Neuronal stem cell (in vitro differentiated cells): ENCODE data around the gene PRICKLE1.

Experiments
- DNase-seq: peaks from one replicate; pipeline ENCODE4 v3.0.0-alpha.2; 2013; ENCODE audit warnings: low spot score
- H2AFZ ChIP-seq: one replicate; pipeline ENCODE4 v1.6.1; 2013; ENCODE audit warnings: mild to moderate bottlenecking, low read length, inconsistent platforms
- H2AK5ac ChIP-seq: 2 replicates; pipeline ENCODE4 v1.6.1; 2013; ENCODE audit warnings: low read depth, mild to moderate bottlenecking, inconsistent platforms, low read length, moderate library complexity, mixed read lengths
- H2BK120ac ChIP-seq: 2 replicates; pipeline ENCODE4 v1.6.1; 2013; ENCODE audit warnings: low read depth, mild to moderate bottlenecking, inconsistent platforms, low read length, moderate library complexity, mixed read lengths
- H2BK12ac ChIP-seq: one replicate; pipeline ENCODE4 v1.6.1; 2013; ENCODE audit warnings: low read length, inconsistent platforms
- H2BK15ac ChIP-seq: 2 replicates; pipeline ENCODE4 v1.6.1; 2013; ENCODE audit warnings: mild to moderate bottlenecking, low read length, inconsistent platforms, mixed read lengths
- H2BK5ac ChIP-seq: one replicate; pipeline ENCODE4 v1.6.1; 2013; ENCODE audit warnings: inconsistent platforms, mild to moderate bottlenecking, low read length, moderate library complexity
- H3K14ac ChIP-seq: one replicate; pipeline ENCODE4 v1.6.1; 2013; ENCODE audit warnings: low read length, inconsistent platforms
- H3K18ac ChIP-seq: 2 replicates; pipeline ENCODE4 v1.6.1; 2013; ENCODE audit warnings: low read length, inconsistent platforms
- H3K23ac ChIP-seq: 2 replicates; pipeline ENCODE4 v1.6.1; 2013; ENCODE audit warnings: low read depth, mild to moderate bottlenecking, mixed read lengths, low read length, inconsistent platforms; ENCODE audit not compliant: poor library complexity
- H3K27ac ChIP-seq: replicated peaks from 3 replicates; pipeline ENCODE4 v1.5.1; 2013; ENCODE audit warnings: low read length, inconsistent platforms
- H3K27me3 ChIP-seq, 3 experiments: 2 replicates each; pipeline ENCODE4 v1.6.1; 2013; ENCODE audit warnings: low read length in 3 of 3, mild to moderate bottlenecking in 2 of 3, inconsistent platforms in 1 of 3, low read depth in 1 of 3, mixed read lengths in 1 of 3, moderate library complexity in 1 of 3; ENCODE audit not compliant: control insufficient read depth in 3 of 3, insufficient read depth in 3 of 3
- H3K36me3 ChIP-seq, 2 donors: replicated peaks in 1 of 2; 2 replicates each; pipeline ENCODE4 v1.6.1; 2013; ENCODE audit warnings: low read length in 2 of 2; ENCODE audit not compliant: control insufficient read depth in 2 of 2, insufficient read depth in 2 of 2
- H3K4ac ChIP-seq: 2 replicates; pipeline ENCODE4 v1.6.1; 2013; ENCODE audit warnings: inconsistent platforms, mild to moderate bottlenecking, low read length, moderate library complexity
- H3K4me1 ChIP-seq, 2 donors: 1 replicate in 1 of 2; 2 replicates in 1 of 2; pipeline ENCODE4 v1.6.1; 2013; ENCODE audit warnings: low read length in 2 of 2, low read depth in 1 of 2; ENCODE audit not compliant: control insufficient read depth in 2 of 2, insufficient read depth in 1 of 2
- H3K4me2 ChIP-seq: one replicate; pipeline ENCODE4 v1.6.1; 2013; ENCODE audit warnings: mild to moderate bottlenecking, low read length, inconsistent platforms; ENCODE audit not compliant: insufficient read depth, poor library complexity, severe bottlenecking
- H3K4me3 ChIP-seq, 2 donors: 2 replicates each; pipeline ENCODE4 v1.5.1; 2013; ENCODE audit warnings: low read length in 2 of 2, mild to moderate bottlenecking in 2 of 2, inconsistent platforms in 1 of 2, moderate library complexity in 1 of 2
- H3K79me1 ChIP-seq: one replicate; pipeline ENCODE4 v1.6.1; 2013; ENCODE audit warnings: low read depth, mild to moderate bottlenecking, inconsistent platforms, low read length, moderate library complexity
- H3K9ac ChIP-seq: one replicate; pipeline ENCODE4 v1.6.1; 2013; ENCODE audit warnings: mild to moderate bottlenecking, low read depth, low read length, inconsistent platforms; ENCODE audit not compliant: poor library complexity
- H3K9me3 ChIP-seq, 2 donors: replicated peaks in 1 of 2; 2 replicates each; pipeline versions ENCODE3 to v1.6.1; 2013; ENCODE audit warnings: low read length in 2 of 2, mild to moderate bottlenecking in 2 of 2, inconsistent platforms in 1 of 2, low read depth in 1 of 2, mixed read lengths in 1 of 2, moderate library complexity in 1 of 2; ENCODE audit not compliant: control insufficient read depth in 2 of 2, insufficient read depth in 1 of 2
- H4K8ac ChIP-seq: one replicate; pipeline ENCODE4 v1.6.1; 2013; ENCODE audit warnings: low read depth, mild to moderate bottlenecking, inconsistent platforms, low read length, moderate library complexity
- H4K91ac ChIP-seq: one replicate; pipeline ENCODE4 v1.6.1; 2013; ENCODE audit warnings: low read length, low read depth, mild to moderate bottlenecking, inconsistent platforms; ENCODE audit not compliant: poor library complexity
- WGBS, 2 donors: extraction: QIAGEN DNeasy Blood & Tissue Kit; methylation state at CpG; one replicate each; pipeline ENCODE4 v1.1.7; 2013; ENCODE audit warnings: missing lambda C conversion rate in 2 of 2, mixed read lengths in 1 of 2; ENCODE audit not compliant: insufficient read length in 2 of 2, insufficient replicate concordance in 1 of 2; ENCODE audit errors: extremely low coverage in 2 of 2; 5-methylcytosine and 5-hydroxymethylcytosine counted together

The PRICKLE1 gene

GRCh38 chr12:42575717-42576116 is 13.8 kb downstream of the PRICKLE1 start:
- H3K79me1 ChIP-seq = no peaks in the 10 kb centered on the region
- no peak for DNase-seq
- no peak overlapping the region for H3K14ac ChIP-seq
- no peak overlapping the region for H2BK120ac ChIP-seq
- no peak overlapping the region for H2BK12ac ChIP-seq
- peaks cover 2% of the 10 kb centered on the region in 2 donors for H3K4me1 ChIP-seq
- H2BK5ac ChIP-seq = no peak overlapping the region
- no peak overlapping the region for H4K8ac ChIP-seq
- no peak overlapping the region for H3K27ac ChIP-seq
- H3K9ac ChIP-seq = no peak overlapping the region
- no peaks in the 10 kb centered on the region for H3K36me3 ChIP-seq
- no peaks in the 10 kb centered on the region for H3K27me3 ChIP-seq
- no peak overlapping the region for H3K18ac ChIP-seq
- no peak overlapping the region for H2AK5ac ChIP-seq
- H3K4me2 ChIP-seq = no peak overlapping the region
- H2BK15ac ChIP-seq = no peak overlapping the region
- no peak overlapping the region for H4K91ac ChIP-seq
- H3K4ac ChIP-seq = no peak overlapping the region
- H3K9me3 ChIP-seq = no peaks in the 10 kb centered on the region
- no peak overlapping the region for H3K4me3 ChIP-seq
- no peak overlapping the region for H2AFZ ChIP-seq
- WGBS, 2 donors = no CpG with 5 or more reads among the region's 1 CpG
- H3K23ac ChIP-seq = no peak overlapping the region

- no peaks in the 10 kb centered on the region for H3K36me3 ChIP-seq
- H2BK120ac ChIP-seq = no peak overlapping the region
- H3K27ac ChIP-seq = no peak overlapping the region
- H3K14ac ChIP-seq = no peak overlapping the region
- H3K27me3 ChIP-seq = no peaks in the 10 kb centered on the region
- H4K8ac ChIP-seq = no peak overlapping the region
- H3K4me2 ChIP-seq = no peak overlapping the region
- DNase-seq = no peak
- no peak overlapping the region for H2BK12ac ChIP-seq
- no peak overlapping the region for H3K23ac ChIP-seq
- no peak overlapping the region for H2BK5ac ChIP-seq
- H3K18ac ChIP-seq = no peak overlapping the region
- H2AFZ ChIP-seq = no peak overlapping the region
- no peak overlapping the region for H2AK5ac ChIP-seq
- H3K9me3 ChIP-seq = no peaks in the 10 kb centered on the region
- H3K4ac ChIP-seq = no peak overlapping the region
- no peak overlapping the region for H4K91ac ChIP-seq
- no peaks in the 10 kb centered on the region for H3K79me1 ChIP-seq
- H3K9ac ChIP-seq = no peak overlapping the region
- H2BK15ac ChIP-seq = no peak overlapping the region
- H3K4me1 ChIP-seq = peaks cover 2% of the 10 kb centered on the region in 2 donors
- H3K4me3 ChIP-seq = no peak overlapping the region
These were observed 14.7 kb downstream of the PRICKLE1 start for GRCh38 chr12:42574851-42575266.

- Histone ChIP-seq H3K4me3 (no peak overlapping the region), H4K91ac (no peak overlapping the region), H3K9me3 (no peaks in the 10 kb centered on the region), H2BK5ac (peak overlapping the region; percentile 2), H3K27ac (no peak overlapping the region), H4K8ac (no peak overlapping the region), H3K4me2 (no peak overlapping the region), H3K9ac (no peak overlapping the region), H3K4ac (no peak overlapping the region), H2BK120ac (no peak overlapping the region), H2AK5ac (no peak overlapping the region), H2AFZ (no peak overlapping the region), H3K23ac (no peak overlapping the region), H2BK12ac (no peak overlapping the region), H3K36me3 (no peaks in the 10 kb centered on the region), H2BK15ac (no peak overlapping the region), H3K4me1 (peaks cover 2% of the 10 kb centered on the region in 2 donors), H3K18ac (no peak overlapping the region), H3K79me1 (no peaks in the 10 kb centered on the region), H3K27me3 (no peaks in the 10 kb centered on the region), H3K14ac (no peak overlapping the region)
- WGBS, 2 donors = no CpG with 5 or more reads among the region's 2 CpGs
- no peak for DNase-seq
These were observed 18.1 kb downstream of the PRICKLE1 start for GRCh38 chr12:42571327-42572009.

- Histone ChIP-seq H3K14ac (no peak overlapping the region), H3K4me3 (no peak overlapping the region), H4K91ac (no peak overlapping the region), H3K36me3 (no peaks in the 10 kb centered on the region), H2BK120ac (no peak overlapping the region), H4K8ac (no peak overlapping the region), H3K79me1 (no peaks in the 10 kb centered on the region), H2AFZ (no peak overlapping the region), H2AK5ac (no peak overlapping the region), H3K4me1 (peaks cover 2% of the 10 kb centered on the region in 2 donors), H2BK15ac (no peak overlapping the region), H3K9me3 (no peaks in the 10 kb centered on the region), H3K27me3 (no peaks in the 10 kb centered on the region), H3K4ac (no peak overlapping the region), H3K27ac (no peak overlapping the region), H2BK12ac (no peak overlapping the region), H3K23ac (no peak overlapping the region), H3K4me2 (no peak overlapping the region), H2BK5ac (no peak overlapping the region), H3K18ac (no peak overlapping the region), H3K9ac (no peak overlapping the region)
- no peak for DNase-seq
- WGBS, 2 donors = no CpG with 5 or more reads among the region's 2 CpGs
These were observed 19.5 kb downstream of the PRICKLE1 start for GRCh38 chr12:42570076-42570475.
